IPS-NIHi7 (cell line): ENCODE data around the gene PAPPA2.
A peak's percentile ranks its signal among the peaks of the same experiment; 100 is the strongest.
"Not testable (repeated sequence)": the region's sequence is repeated elsewhere in the genome, so short reads cannot be mapped to it uniquely, and the experiment has no call there.

Source experiments
- DNase-seq: peaks from one replicate; pipeline ENCODE4 v3.0.0; 2012; ENCODE audit warnings: mixed read lengths; ENCODE audit errors: extremely low spot score

The PAPPA2 gene

GRCh38 chr1:176551146-176551545 lies 88.2 kb downstream of the PAPPA2 start:
- DNase-seq = no peak

GRCh38 chr1:176552217-176552991 lies 89.4 kb downstream of the PAPPA2 start:
- peak; percentile 32 for DNase-seq

- DNase-seq = peak; percentile 16
These were observed 90.0 kb downstream of the PAPPA2 start for GRCh38 chr1:176552999-176553398.

GRCh38 chr1:176556288-176556687 lies 93.3 kb downstream of the PAPPA2 start:
- DNase-seq = no peak

GRCh38 chr1:176557543-176558258 lies 94.7 kb downstream of the PAPPA2 start:
- DNase-seq = no peak

GRCh38 chr1:176558561-176558960 lies 95.6 kb downstream of the PAPPA2 start:
- no peak for DNase-seq

GRCh38 chr1:176559474-176559873 lies 96.5 kb downstream of the PAPPA2 start:
- DNase-seq = no peak

- peak; percentile 86 for DNase-seq
These were observed 96.9 kb downstream of the PAPPA2 start for GRCh38 chr1:176559878-176560277.

- DNase-seq = no peak
These were observed 97.7 kb downstream of the PAPPA2 start for GRCh38 chr1:176560681-176561080.

- DNase-seq = not testable (repeated sequence)
These were observed 98.8 kb downstream of the PAPPA2 start for GRCh38 chr1:176561761-176562160.

- DNase-seq = no peak
These were observed 103.3 kb downstream of the PAPPA2 start for GRCh38 chr1:176566004-176566975.

- no peak for DNase-seq
These were observed 104.3 kb downstream of the PAPPA2 start for GRCh38 chr1:176567190-176567794.

- DNase-seq = no peak
These were observed 105.2 kb downstream of the PAPPA2 start for GRCh38 chr1:176568185-176568584.

- DNase-seq = no peak
These were observed 111.8 kb downstream of the PAPPA2 start for GRCh38 chr1:176574756-176575155.

GRCh38 chr1:176575991-176576390 lies 113.0 kb downstream of the PAPPA2 start:
- no peak for DNase-seq

- no peak for DNase-seq
These were observed 113.7 kb downstream of the PAPPA2 start for GRCh38 chr1:176576670-176577069.

- no peak for DNase-seq
These were observed 114.7 kb downstream of the PAPPA2 start for GRCh38 chr1:176577646-176578197.

- no peak for DNase-seq
These were observed 116.1 kb downstream of the PAPPA2 start for GRCh38 chr1:176579087-176579486.

GRCh38 chr1:176595217-176595616 lies 132.2 kb downstream of the PAPPA2 start:
- no peak for DNase-seq

GRCh38 chr1:176601348-176601747 lies 138.4 kb downstream of the PAPPA2 start:
- DNase-seq = no peak

GRCh38 chr1:176602388-176603004 lies 139.5 kb downstream of the PAPPA2 start:
- no peak for DNase-seq
